CD4-positive, alpha-beta T cell treated with Interleukin-1 beta for 1 hour (primary cell): Measurements from ENCODE around the gene MRPL10.

Experiments used
- DNase-seq, 2 donors: peaks; one replicate each; pipeline ENCODE4 v3.0.0-alpha.2; 2020 to 2022

The MRPL10 gene

DNA sequence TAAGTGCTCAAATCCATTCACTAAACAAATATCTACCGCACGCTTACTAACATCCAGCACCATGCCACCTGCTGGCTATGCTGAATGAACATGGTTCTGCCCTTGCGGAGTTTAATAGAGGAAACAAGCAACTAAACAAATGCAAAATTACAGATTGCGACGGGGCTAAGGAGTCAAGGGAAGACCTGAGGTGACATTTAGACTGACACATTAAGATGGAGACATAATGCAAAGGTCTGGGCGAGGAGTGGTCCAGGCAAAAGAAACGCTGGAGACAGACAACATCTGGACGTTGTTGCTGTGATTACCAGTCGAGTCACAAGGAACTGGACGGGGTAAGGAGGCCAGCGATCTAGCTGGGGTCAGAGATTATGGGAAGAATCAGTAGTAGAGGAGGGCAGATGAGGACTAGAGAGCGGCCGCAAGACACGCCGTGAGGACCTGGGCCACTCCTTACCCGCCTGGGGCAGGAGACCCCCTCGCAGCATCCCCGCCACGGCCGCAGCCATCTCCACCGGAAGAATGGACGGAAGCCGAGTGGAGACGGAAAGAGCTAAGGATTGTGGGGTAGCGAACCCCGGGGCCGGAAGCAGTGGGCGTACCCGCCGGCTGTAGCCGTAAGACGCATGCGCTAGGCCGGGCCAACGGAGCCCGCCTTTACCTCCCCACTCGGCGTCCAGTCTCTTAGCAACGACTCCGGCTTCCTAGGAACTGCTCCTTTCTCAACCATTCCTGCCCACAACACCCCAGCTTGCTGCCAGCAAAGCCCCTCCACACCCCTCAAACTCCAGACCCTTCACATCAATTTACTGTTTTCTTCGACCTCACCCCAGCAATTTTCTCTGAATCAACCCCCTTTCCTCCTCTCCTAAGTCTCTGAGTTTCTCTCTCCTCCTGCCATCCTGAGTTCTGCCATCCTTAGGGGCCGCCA lies at the start of gene MRPL10, which contains the start of gene LRRC46:
Gene MRPL10 (minus strand): TSS at position 539 of the 931 bp plus-strand sequence. CDS start 30 bp downstream, at position 509.
Gene LRRC46 (plus strand): TSS at position 668 of the 931 bp plus-strand sequence. CDS start 320 bp downstream, outside the sequence.
- DNase-seq, result peak; percentile 92

DNA sequence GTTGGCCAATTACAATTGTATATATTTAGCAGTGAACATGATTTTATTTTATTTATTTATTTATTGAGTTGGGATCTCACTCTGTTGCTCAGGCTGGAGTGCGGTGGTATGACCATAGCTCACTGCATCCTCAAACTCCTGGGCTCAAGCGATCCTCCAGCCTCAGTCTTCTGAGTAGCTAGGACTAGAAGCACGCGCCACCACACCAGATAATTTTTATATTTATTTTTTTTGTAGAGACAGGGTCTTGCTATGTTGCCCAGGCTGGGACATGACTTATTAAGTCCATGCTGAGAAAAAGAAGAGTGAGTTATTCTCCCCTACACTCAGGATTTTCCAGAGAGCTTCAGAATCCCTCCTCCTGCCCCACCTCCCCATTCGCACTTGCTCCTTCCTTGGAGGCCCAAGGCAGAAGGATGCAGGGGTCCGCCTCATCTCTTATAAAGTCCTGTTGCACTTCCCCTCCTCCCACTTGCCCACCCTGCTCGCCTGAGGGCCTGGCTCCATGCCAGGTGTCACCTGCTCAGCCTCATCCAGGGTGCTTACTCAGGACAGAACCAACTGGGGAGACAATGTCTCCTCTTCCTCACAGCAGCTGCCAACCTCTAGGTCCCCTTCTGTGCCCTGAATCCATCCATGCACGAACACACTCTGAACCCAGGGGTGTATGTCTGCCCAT lies 48.6 kb upstream of the MRPL10 start:
- no peak for DNase-seq

DNA sequence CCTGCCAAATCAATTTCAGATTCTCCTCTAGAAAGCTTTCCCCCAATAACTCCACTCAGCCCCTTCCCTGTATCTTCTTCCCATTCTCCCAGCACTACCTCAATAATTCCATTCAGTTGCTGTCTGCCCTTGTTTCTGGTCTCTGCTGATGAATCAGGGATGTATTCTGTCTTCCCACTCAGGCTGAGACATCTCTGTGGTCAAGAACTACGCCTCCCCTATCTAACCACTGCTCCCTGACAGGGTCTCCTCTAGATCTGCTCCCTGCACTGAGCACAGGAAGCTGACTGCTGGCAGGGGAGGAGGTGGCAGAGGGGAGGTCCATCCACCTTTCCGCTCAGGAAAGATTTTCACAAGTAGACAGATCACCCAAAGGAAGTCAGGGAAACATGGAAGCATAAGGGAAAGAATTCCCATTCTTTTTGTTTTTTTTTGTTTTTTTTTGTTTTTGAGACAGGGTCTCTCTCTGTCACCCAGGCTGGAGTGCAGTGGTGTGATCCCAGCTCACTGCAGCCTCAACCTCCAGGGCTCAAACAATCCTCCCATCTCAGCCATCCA lies 47.8 kb upstream of the MRPL10 start:
- no peak for DNase-seq

DNA sequence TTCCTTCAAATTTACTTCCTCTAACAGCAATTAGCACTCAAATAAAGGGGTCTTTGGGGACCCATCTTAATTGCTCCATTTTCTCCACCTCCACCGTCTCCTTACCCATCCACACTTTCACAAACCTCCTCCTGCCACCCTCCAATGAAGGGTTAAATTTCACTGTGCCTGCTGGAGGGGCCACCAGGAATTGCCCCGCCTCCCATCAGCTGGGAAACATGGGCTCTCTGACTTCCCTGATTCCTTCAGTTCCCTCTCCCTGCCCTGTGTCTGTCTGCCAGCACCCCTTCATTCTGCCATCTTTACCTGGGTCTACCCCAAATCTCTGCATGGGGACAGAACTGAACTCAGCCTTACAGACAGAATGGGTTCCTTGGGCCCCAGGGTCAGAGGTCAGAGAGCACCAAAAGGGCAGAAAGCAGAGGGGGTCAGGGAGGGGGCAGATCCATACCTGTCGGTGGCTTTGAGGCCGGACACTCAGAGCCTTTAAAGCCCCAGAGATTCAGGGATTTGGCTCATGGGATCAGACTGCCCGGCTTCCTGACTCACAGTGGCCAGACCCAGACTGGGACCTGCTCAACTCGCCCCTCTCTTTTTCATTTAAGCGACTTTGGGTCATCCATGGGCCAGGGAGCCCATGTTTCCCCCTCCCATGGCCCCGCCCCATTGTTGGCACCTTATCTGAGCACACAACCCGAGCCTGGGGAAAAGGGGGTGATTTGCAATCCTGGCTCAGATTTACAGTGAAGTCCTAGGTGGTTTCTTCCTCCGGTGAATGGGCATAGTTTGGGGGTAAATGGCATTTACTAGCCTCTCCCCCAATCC lies 47.1 kb upstream of the MRPL10 start:
- DNase-seq, result no peak

DNA sequence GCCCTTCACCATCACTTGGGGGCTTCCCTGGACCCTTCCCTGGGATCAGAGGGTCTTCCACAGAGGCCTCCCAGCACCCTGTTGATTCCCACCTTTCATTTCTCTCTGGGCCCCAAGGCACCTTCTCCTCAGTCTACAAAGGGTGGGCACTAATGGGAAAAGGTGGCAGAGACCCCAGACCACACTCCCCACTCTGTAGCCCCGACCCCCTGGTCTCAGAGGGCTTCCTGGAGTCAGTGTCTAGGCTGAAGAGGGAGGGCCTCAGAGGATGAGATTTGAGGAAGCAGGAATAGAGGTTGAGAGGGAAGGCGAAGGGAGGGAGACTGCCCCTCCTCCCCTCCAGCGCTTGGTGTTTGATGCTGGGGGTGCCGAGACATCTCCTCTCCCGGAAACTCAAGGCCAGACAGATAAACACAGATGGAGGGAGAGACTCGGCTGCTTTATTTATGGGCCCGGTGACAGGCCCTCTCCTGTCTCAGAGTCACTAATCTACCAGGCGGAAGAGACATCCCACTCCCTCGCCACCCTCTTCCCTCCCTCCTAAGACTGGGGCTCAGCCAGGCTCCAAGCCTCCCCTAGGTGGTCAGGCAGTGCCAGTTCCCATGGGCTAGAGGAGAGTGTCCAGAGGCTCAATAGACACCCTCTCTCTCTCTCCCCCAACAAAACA lies 46.2 kb upstream of the MRPL10 start:
- DNase-seq, result no peak

DNA sequence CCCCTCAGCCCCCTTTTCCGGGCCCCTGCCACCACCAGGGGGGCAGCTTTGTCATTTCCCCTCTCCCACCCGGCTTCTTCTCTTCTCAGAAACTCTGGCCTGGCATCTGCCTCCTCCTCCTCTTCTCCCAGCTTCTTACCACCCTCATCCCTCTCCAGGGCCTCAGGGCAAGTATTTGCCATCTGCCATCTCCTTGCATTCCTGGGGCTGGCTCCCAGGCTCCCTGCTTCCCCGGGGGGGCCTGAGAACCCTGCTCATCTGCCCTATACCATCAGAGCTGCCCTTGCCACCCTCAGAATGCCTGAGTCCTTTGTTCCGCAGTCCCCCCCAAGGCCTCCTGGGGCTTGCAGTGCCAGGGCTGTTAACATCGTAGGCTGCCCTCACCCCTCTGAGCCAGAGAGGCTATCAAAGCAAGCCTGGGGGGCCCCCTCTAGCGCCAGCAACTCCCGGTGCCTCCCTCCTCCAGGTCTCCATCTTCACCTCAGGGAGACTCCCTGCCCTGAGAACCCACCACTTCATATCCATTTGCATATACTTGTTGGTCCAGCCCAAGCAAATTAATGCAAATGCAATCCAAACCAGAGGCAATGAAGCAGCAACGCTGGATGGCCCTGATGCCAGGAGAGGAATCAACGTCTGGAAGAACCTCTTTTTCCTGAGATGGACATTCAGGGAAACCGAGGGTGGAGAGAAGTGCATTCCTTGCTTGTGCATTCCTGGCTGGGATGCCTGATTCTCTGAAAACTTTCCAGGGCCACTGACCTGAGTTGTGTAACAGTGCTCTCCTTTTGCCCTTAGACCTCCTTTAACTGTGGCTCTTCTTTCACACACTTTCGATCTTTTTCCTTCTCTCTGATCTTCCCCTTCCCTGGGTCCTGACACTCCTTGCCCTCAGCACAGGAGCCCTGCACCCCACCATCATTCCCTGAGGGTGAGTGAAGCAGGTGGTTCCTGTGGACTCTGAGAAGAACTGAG lies 44.0 kb upstream of the MRPL10 start:
- DNase-seq, result no peak

DNA sequence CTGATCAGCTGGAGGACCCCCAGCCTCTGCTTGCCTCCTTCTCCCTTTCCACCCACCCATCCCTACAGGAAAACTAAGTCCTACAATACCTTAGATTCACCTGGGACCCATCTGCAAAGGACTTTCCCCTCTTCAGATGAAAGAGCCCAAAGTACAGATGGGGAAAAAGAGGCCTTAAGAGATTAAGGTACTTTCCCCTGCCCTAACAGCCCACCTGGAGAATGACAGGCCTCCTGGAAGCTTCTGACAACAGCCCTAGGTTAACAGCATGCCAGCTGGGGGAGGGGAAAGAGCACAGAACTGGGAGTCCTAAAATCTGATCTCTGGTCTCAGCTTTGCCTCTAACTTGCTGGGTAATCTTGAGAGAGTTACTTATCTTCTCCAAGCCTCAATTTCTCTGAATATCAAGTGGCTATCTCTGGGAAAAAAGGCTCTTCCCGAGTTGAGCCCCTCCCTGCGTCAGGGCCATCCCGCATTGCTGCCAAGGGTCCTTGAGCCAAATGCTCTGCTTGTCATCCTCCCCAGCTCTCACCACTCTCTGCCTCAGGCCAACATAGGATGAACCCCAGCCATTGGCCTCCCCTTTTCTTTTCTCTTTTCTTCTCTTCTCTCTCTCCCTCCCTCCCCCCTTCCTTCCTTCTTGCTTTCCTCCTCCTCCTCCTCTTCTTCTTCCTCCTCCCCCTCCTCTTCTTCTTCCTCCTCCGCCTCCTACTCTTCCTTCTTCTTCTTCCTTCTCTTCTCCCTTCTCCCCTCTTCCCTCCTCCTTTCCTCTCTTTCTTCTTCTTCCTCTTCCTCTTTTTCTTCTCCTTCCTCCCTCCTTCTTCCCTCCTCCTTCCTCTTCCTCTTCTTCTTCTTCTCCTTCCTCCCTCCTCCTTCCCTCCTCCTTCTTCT lies 42.1 kb upstream of the MRPL10 start:
- no peak for DNase-seq

DNA sequence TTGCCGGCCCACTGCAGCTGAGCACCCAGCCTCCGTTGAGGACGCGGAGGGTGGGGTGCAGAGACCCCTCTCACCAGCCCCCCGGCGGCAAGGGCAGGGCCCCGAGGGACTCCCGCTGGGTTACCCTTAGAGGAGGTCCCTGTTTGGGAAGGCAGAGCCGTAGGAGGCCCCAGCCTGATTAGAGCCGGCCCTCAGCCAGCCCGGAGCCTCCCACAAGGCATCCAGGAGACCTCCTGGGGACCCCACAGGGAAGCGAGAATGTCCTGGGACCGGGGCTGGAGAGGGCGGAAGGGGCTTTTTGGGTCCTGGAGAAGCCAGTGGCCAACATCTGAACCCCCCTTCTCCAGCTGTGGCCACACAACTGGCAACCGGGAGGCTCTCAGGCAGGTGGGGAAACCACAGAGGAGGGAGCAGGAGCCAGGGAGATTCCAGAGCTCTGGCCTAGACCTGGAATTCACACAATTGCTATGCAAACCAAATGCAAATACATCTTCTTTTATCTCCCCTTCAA lies 41.4 kb upstream of the MRPL10 start:
- DNase-seq, result no peak

DNA sequence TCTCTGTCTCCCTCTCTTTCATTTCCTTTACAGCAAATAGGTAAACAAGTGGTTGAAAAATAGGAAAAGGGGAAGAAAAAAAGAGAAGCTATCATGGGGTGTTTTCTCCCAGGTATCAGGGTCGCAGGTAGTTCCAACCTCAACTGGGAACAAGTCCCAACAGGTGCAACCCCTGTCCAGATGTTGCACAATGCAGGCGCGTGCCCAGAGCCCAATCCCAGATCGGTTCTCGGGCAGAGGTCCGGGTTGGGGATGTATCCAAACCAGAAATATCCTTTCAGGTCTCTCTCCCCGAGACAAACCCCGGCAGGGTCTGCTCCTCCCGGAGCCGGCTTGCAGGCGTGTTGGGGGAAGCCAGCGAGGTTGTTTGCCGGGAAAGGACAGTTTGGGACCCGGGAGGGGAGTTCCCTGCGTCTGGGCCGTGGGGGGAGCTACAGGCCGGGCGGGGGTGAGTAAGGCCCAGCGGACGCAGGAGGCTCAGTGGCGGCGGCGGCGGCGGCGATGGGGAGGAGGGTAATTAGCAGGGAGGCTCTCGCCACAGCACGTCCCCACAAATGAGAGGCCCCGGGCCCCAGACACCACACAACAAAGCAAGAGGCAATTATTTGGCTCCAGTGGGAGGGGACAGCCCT lies 40.8 kb upstream of the MRPL10 start:
- no peak for DNase-seq

DNA sequence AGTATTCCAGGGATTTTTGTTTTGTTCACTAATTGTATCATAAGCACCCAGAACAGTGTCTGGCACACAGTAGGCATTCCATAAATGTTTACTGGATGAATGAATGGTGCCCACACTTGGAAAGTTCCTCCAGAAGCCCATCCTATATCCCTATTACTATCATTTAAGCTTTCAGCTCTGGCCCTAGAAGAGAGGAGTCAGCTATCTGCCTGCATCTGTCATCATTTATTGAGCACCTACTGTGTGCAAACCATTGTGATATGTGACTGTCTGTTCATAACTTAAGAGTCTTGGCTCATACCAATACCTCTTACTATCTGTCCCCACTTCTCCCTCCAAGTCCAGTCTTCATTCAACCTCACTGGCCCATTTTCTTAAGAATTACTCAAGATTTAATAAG lies 39.7 kb upstream of the MRPL10 start:
- no peak for DNase-seq

DNA sequence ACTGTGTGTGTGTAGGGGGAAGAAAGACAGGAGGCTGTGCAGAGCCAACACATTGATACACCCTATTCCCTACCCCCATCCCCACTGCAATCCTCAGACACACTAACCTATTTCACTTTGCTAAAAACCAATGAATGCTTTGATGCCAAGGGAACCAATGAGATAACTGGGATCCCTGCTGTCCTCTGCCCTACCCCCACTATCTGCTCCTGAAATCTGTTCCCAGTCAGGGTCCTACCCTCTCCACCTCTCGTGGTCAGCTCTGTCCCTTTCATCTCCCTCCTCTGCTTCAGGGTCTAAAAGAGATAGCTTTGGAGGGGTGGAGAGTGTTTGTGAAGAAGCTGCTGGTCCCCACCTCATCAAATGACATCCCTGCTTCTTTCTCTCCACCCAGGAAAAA lies 38.7 kb upstream of the MRPL10 start:
- DNase-seq, result no peak

DNA sequence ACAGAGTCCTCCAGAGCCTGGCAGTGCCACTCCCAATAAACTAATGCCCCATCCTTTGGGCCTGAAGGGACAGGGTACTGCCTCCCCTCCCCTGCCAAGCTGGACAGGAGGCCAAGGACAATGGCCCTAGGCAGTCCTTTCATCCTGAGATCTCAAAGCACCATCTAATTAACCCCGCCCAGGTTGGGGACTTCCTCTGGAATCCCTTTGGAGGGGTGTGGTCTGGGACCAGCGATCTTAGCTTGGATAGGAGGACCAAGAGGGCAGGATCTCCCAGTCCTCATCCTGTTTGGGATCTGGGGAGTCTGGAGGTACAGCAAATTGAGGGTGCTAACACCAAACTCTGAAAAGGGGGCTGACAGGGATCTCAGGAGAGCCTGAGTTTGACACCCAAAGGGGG lies 37.8 kb upstream of the MRPL10 start:
- no peak for DNase-seq

DNA sequence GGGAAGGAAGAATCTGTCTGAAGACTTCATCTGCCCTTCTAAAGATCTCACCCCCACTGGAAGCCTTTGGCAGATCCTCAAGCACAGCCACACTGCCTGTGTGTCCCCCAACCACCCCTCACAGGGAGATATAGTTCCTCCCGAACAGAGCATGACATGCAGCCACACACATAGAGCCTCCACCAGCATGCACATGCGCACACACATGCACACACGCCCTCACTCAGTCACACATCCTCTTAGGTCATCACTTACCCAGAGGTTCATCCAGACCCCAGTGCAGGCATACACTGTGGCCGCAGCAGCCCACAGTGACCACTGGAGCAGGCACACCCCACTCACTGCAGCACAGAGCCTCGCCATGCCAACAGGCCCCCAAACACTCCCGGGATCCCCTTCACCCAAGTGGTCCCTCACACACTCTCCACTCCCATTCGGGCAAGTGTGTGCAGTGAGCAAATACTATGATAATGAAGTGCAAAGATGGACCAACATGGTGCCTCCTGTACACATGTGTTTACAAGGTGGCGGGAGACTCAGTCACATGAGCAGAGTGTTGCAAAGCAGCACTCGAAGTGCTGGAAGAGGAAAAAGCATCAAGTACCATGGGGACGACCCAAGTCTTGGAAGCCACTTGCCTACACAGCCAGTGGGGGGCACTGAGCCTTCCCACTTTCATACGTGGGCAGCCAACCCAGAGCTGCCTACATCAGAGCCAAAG lies 36.6 kb upstream of the MRPL10 start:
- DNase-seq, result no peak

DNA sequence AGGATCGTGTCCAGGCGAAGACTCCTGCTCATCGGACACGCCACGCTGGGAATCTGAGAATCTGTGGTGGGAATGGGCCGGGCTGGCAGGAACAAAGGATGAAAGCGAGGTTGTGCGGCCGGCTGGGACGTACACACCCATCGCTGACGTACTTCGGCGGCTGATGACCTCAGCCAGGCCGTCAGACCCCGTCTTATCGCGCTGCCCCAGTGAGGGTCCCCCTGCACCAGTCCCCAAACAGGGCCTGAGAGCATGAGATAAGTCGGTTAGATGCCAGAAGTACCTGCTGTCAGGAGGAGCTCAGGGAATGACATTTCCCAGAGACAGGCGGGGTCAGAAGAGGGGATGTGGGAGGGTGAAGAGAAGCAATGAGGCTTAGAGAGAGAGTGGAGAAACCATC lies 35.6 kb upstream of the MRPL10 start:
- no peak for DNase-seq

DNA sequence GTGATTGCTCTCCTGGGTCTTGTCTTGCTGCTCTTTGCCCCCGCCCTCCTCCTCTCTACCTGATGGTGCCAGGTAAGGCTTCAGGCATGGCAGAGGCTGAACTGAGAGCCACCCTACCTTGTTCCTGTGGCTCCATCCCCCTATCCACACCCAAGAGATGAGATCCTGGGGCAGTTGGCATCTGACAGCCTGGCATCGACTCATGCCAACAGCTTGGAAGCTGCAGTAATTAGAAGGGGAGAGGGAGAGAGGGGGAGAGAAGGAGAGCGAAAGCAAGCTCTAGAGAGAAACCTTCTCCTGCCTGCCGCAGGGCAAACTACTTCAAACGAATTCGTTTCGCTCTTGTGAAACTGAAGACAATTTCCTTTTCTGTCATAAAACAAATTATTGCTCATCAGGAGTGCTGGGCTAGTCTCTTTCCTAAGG lies 33.5 kb upstream of the MRPL10 start:
- no peak for DNase-seq

DNA sequence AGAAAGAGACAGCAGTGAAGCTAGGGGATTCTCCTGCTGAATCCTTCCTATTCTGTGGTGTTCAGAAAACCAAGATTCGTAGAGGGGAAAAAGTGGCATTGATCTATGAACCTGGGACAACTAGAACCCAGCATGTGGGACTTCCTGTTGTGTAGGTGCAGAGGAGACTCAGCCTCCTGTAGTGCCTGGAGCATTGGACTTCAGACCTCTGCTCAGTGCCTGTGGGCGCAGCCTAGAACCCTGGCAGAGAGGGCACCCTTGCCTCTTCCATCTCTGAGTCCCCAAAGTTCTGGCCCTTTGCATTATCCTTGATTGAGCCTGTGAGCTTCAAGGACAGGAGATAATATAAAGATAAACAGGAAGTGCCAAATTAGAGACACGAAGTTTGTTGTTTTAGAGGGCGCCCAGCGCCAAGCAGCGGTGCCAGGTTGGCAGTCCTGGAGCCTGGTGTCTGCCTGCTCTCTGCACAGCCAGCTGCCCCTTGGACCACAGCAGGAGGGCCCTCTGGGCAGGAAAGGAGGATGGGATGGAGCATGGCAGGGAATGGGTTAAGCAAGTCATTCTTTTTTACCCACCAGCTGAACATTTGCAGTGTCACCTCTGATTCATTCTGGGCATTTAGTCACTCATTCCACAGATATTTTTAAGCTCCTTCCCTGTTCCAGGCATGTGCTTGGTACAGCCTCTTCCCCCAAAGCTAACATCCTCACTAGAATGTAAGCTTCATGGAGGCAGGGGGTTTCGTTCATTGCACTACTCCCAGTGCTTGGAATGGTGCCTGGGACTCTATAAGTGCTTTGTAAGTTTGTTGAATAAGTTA lies 31.5 kb upstream of the MRPL10 start:
- no peak for DNase-seq

DNA sequence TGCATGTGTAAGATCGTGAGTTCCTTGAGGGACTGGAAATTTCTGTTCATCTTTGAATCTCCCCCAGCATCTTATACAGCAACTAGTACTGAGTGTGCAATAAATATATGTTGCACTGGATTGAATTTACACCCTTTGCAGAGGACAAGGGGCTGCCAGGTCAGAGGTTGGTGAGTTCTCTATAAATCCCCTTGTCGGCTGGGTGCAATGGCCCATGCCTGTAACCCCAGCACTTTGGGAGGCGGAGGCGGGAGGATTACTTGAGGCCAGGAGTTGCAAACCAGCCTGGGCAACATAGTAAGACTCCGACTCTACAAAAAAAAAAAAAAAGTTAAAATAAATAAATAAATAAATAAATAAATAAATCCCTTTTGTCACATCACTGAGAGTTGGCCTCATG lies 29.0 kb upstream of the MRPL10 start:
- DNase-seq, result no peak
